Neural cell (in vitro differentiated cells): ENCODE measurements around the gene DPM2. TPM values are rescaled to one million over a fixed set of nuclear protein-coding genes. Genes with fewer than 3 reads are reported as not detected.

ENCODE experiments used
- H2AFZ ChIP-seq: fragments of 200-600, 300-800 bp; sonication (generic), shearing (Covaris generic); 2 replicates; pipeline ENCODE4 v1.6.0; 2014; ENCODE audit warnings: low read depth, mild to moderate bottlenecking, antibody characterized with exemption, low read length, moderate library complexity
- H3F3A ChIP-seq: fragments of 200-600 bp; shearing (Covaris generic); 2 replicates; pipeline ENCODE4 v1.6.1; 2016; ENCODE audit warnings: mild to moderate bottlenecking, moderate library complexity, mixed read lengths, antibody characterized with exemption, low read length; ENCODE audit not compliant: insufficient read depth, poor library complexity, severe bottlenecking
- H3K27ac ChIP-seq: fragments of 200-600, 300-800 bp; sonication (generic), shearing (Covaris generic); 2 replicates; pipeline ENCODE4 v1.5.1; 2014; ENCODE audit warnings: mild to moderate bottlenecking, low read length, moderate library complexity
- H3K27me3 ChIP-seq: fragments of 300-800, 200-600 bp; sonication (generic), shearing (Covaris generic); 2 replicates; pipeline ENCODE4 v1.6.0; 2014; ENCODE audit warnings: mild to moderate bottlenecking, low read depth, low read length, moderate library complexity; ENCODE audit not compliant: insufficient read depth
- H3K36me3 ChIP-seq: fragments of 300-800, 200-600 bp; sonication (generic), shearing (Covaris generic); 2 replicates; pipeline ENCODE4 v1.5.1; 2014; ENCODE audit warnings: mild to moderate bottlenecking, antibody characterized with exemption, low read length, moderate library complexity; ENCODE audit not compliant: insufficient read depth
- H3K4me2 ChIP-seq: fragments of 300-800, 200-600 bp; sonication (generic), shearing (Covaris generic); 2 replicates; pipeline ENCODE4 v1.6.0; 2014; ENCODE audit warnings: mild to moderate bottlenecking, low read length
- H3K4me3 ChIP-seq: fragments of 300-800, 200-600 bp; sonication (generic), shearing (Covaris generic); 2 replicates; pipeline ENCODE4 v1.5.1; 2014; ENCODE audit warnings: mild to moderate bottlenecking, low read length, moderate library complexity
- H3K79me2 ChIP-seq: fragments of 200-600 bp; shearing (Covaris generic); replicated peaks from 2 replicates; pipeline ENCODE4 v1.6.0; 2014; ENCODE audit warnings: mild to moderate bottlenecking, low read length, moderate library complexity; ENCODE audit not compliant: insufficient read depth
- H3K9ac ChIP-seq: fragments of 300-800, 200-600 bp; sonication (generic), shearing (Covaris generic); 2 replicates; pipeline ENCODE4 v1.6.1; 2016; ENCODE audit warnings: mild to moderate bottlenecking, low read length, mixed read lengths
- H3K9me2 ChIP-seq: fragments of 200-600 bp; shearing (Covaris generic); 2 replicates; pipeline ENCODE4 v1.6.1; 2016; ENCODE audit warnings: mild to moderate bottlenecking, low read length, mixed read lengths; ENCODE audit not compliant: insufficient read depth
- H3K9me3 ChIP-seq: fragments of 200-600, 300-800 bp; sonication (generic), shearing (Covaris generic); 2 replicates; pipeline ENCODE4 v1.6.1; 2016; ENCODE audit warnings: mild to moderate bottlenecking, mixed run types, low read length, moderate library complexity, mixed read lengths
- H4K20me1 ChIP-seq: fragments of 200-600 bp; shearing (Covaris generic); 2 replicates; pipeline ENCODE4 v1.6.1; 2016; ENCODE audit warnings: mild to moderate bottlenecking, mixed run types; ENCODE audit not compliant: insufficient read depth
- CTCF ChIP-seq: fragments of 450-650 bp; IDR thresholded peaks from 2 replicates; pipeline ENCODE4 v1.5.1; 2014; ENCODE audit warnings: antibody characterized with exemption, mild to moderate bottlenecking, moderate library complexity; ENCODE audit not compliant: poor library complexity, severe bottlenecking
- EP300 ChIP-seq: fragments of 450-650 bp; conservative IDR thresholded peaks from 2 replicates; pipeline ENCODE4 v1.6.1; 2014; ENCODE audit warnings: antibody characterized with exemption, mild to moderate bottlenecking, moderate library complexity; ENCODE audit not compliant: poor library complexity, severe bottlenecking
- EZH2 ChIP-seq: fragments of 200-600, 300-800 bp; shearing (Covaris generic), sonication (generic); IDR thresholded peaks from 2 replicates; pipeline ENCODE4 v1.6.1; 2014; ENCODE audit warnings: antibody characterized with exemption, low read length, borderline replicate concordance, mild to moderate bottlenecking; ENCODE audit not compliant: insufficient read depth, poor library complexity, severe bottlenecking
- MXI1 ChIP-seq: fragments of 450-650 bp; conservative IDR thresholded peaks from 2 replicates; pipeline ENCODE4 v1.6.1; 2014; ENCODE audit warnings: antibody characterized with exemption, mild to moderate bottlenecking; ENCODE audit not compliant: poor library complexity, severe bottlenecking
- POLR2AphosphoS5 ChIP-seq: IDR thresholded peaks from 2 replicates; pipeline ENCODE4 v1.6.1; 2012
- RAD21 ChIP-seq: fragments of 450-650 bp; conservative IDR thresholded peaks from 2 replicates; pipeline ENCODE4 v1.6.1; 2014; ENCODE audit warnings: antibody characterized with exemption, mild to moderate bottlenecking, moderate library complexity
- REST ChIP-seq: IDR thresholded peaks from 2 replicates; pipeline ENCODE4 v1.6.1; 2012; ENCODE audit warnings: borderline replicate concordance
- SMC3 ChIP-seq: fragments of 450-650 bp; conservative IDR thresholded peaks from 2 replicates; pipeline ENCODE4 v1.6.1; 2014; ENCODE audit warnings: antibody characterized with exemption, mild to moderate bottlenecking, moderate library complexity; ENCODE audit not compliant: poor library complexity
- TAF1 ChIP-seq: IDR thresholded peaks from 2 replicates; pipeline ENCODE4 v1.6.1; 2012; ENCODE audit warnings: low read depth
- polyA plus RNA-seq: library from polyadenylated mRNA; depleted of rRNA; stranded (reverse); fragments of >200 nt; gene quantifications from 2 replicates; pipeline ENCODE4 v1.2.3, GENCODE V29; 2014

The DPM2 gene
- polyA plus RNA-seq, 1 donor from 2014 or later: 30.5 TPM

DNA sequence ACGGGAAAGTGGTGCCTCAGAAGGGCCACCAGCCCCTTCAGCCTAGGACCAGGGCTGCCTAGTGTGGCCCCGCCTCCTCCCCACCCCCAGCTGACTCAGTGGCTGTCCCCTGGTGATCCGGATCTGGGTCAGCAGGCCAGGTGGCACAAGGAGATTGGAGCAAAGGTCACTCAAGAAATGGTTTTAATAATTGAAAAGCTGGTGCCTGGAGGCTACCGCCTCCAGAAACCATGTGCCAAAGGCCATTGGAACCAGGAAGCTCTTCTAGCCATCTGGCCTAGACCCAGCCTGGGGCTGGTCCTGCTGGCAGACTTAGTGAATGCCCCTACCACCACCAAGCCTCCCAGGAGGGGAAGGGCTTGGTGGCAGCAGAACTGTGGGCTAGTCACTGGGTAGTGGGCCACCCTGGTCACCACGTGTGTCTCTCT, 22.3 kb downstream of the DPM2 start:
- no peak overlapping the region for H3K4me3 ChIP-seq
- no peaks in the 10 kb centered on the region for H4K20me1 ChIP-seq
- TF ChIP-seq REST (no peak), SMC3 (no peak), MXI1 (no peak), TAF1 (no peak), CTCF (no peak), POLR2AphosphoS5 (no peak), EP300 (no peak), RAD21 (no peak), EZH2 (no peak)
- no peaks in the 10 kb centered on the region for H3K79me2 ChIP-seq
- no peak overlapping the region for H2AFZ ChIP-seq
- H3K36me3 ChIP-seq: no peaks in the 10 kb centered on the region
- H3K9ac ChIP-seq: no peak overlapping the region
- H3K27ac ChIP-seq: no peak overlapping the region
- H3F3A ChIP-seq: no peaks in the 10 kb centered on the region
- no peaks in the 10 kb centered on the region for H3K27me3 ChIP-seq
- no peaks in the 10 kb centered on the region for H3K9me2 ChIP-seq
- H3K9me3 ChIP-seq: no peaks in the 10 kb centered on the region
- no peak overlapping the region for H3K4me2 ChIP-seq

GRCh38 chr9:127913682-127914081, 24.0 kb downstream of the DPM2 start:
- H3K9me2 ChIP-seq: no peaks in the 10 kb centered on the region
- H4K20me1 ChIP-seq: no peaks in the 10 kb centered on the region
- H3K4me2 ChIP-seq: no peak overlapping the region
- H3K9me3 ChIP-seq: no peaks in the 10 kb centered on the region
- no peak overlapping the region for H3K27ac ChIP-seq
- H3K79me2 ChIP-seq: no peaks in the 10 kb centered on the region
- H3K9ac ChIP-seq: no peak overlapping the region
- TF ChIP-seq TAF1: no peak
- no peak overlapping the region for H3K4me3 ChIP-seq
- H3K27me3 ChIP-seq: no peaks in the 10 kb centered on the region
- H3F3A ChIP-seq: no peaks in the 10 kb centered on the region
- no peaks in the 10 kb centered on the region for H3K36me3 ChIP-seq
- H2AFZ ChIP-seq: no peak overlapping the region

GRCh38 chr9:127912882-127913281, 24.8 kb downstream of the DPM2 start:
- H4K20me1 ChIP-seq: no peaks in the 10 kb centered on the region
- H3K36me3 ChIP-seq: no peaks in the 10 kb centered on the region
- no peaks in the 10 kb centered on the region for H3K27me3 ChIP-seq
- H3K9ac ChIP-seq: no peak overlapping the region
- no peak overlapping the region for H3K27ac ChIP-seq
- no peak overlapping the region for H3K4me2 ChIP-seq
- H3K79me2 ChIP-seq: no peaks in the 10 kb centered on the region
- no peaks in the 10 kb centered on the region for H3K9me3 ChIP-seq
- no peak overlapping the region for H2AFZ ChIP-seq
- no peak overlapping the region for H3K4me3 ChIP-seq
- TF ChIP-seq MXI1: no peak
- no peak for TF ChIP-seq EP300
- TF ChIP-seq TAF1: no peak
- H3F3A ChIP-seq: no peaks in the 10 kb centered on the region
- no peaks in the 10 kb centered on the region for H3K9me2 ChIP-seq
